Mesenchymal stem cell (in vitro differentiated cells and primary cell): ENCODE data around the gene PALLD.

Source experiments
- DNase-seq: peaks from one replicate; pipeline ENCODE4 v3.0.0-alpha.2; 2013
- H2AFZ ChIP-seq: one replicate; pipeline ENCODE4 v1.6.1; 2013; ENCODE audit warnings: low read depth, mild to moderate bottlenecking, control low read depth, inconsistent platforms, low read length, moderate library complexity
- H2AK5ac ChIP-seq: 2 replicates; pipeline ENCODE4 v1.6.1; 2013; ENCODE audit warnings: low read length, moderate library complexity, mild to moderate bottlenecking, inconsistent platforms; ENCODE audit not compliant: severe bottlenecking
- H2BK120ac ChIP-seq: one replicate; pipeline ENCODE4 v1.6.1; 2013; ENCODE audit warnings: low read depth, mild to moderate bottlenecking, inconsistent platforms, low read length, moderate library complexity
- H2BK12ac ChIP-seq, 2 experiments: one replicate each; pipeline ENCODE4 v1.6.1; 2013; ENCODE audit warnings: inconsistent platforms in 2 of 2, low read length in 2 of 2, mild to moderate bottlenecking in 2 of 2, moderate library complexity in 2 of 2, control low read depth in 1 of 2
- H2BK15ac ChIP-seq: one replicate; pipeline ENCODE4 v1.6.1; 2013; ENCODE audit warnings: mild to moderate bottlenecking, low read depth, inconsistent platforms; ENCODE audit not compliant: poor library complexity, severe bottlenecking
- H2BK5ac ChIP-seq: 2 replicates; pipeline ENCODE4 v1.6.1; 2013; ENCODE audit warnings: low read depth, mild to moderate bottlenecking, low read length, control low read depth, inconsistent platforms; ENCODE audit not compliant: poor library complexity, severe bottlenecking
- H3K14ac ChIP-seq, 2 experiments: one replicate each; pipeline ENCODE4 v1.6.1; 2013; ENCODE audit warnings: inconsistent platforms in 2 of 2, low read length in 2 of 2, control low read depth in 1 of 2, mild to moderate bottlenecking in 1 of 2, moderate library complexity in 1 of 2
- H3K18ac ChIP-seq, 2 experiments: one replicate each; pipeline ENCODE4 v1.6.1; 2013; ENCODE audit warnings: inconsistent platforms in 2 of 2, low read length in 2 of 2, control low read depth in 1 of 2, low read depth in 1 of 2, mild to moderate bottlenecking in 1 of 2
- H3K23ac ChIP-seq, 2 experiments: one replicate each; pipeline ENCODE4 v1.6.1; 2013; ENCODE audit warnings: inconsistent platforms in 2 of 2, low read length in 2 of 2, mild to moderate bottlenecking in 2 of 2, moderate library complexity in 2 of 2, control low read depth in 1 of 2
- H3K27ac ChIP-seq: 2 replicates; pipeline ENCODE4 v1.5.1; 2013; ENCODE audit warnings: mild to moderate bottlenecking, moderate library complexity, low read length, control low read depth, inconsistent platforms; ENCODE audit not compliant: poor library complexity, severe bottlenecking
- H3K27me3 ChIP-seq, 2 experiments: 2 replicates each; pipeline versions ENCODE4 v1.6.1 to v1.7.0; 2013; ENCODE audit warnings: low read length in 2 of 2, mild to moderate bottlenecking in 2 of 2, moderate library complexity in 2 of 2, control low read depth in 1 of 2, inconsistent platforms in 1 of 2; ENCODE audit not compliant: control insufficient read depth in 1 of 2, insufficient read depth in 1 of 2
- H3K36me3 ChIP-seq, 2 experiments: 2 replicates each; pipeline versions ENCODE4 v1.6.1 to v1.7.0; 2013; ENCODE audit warnings: low read length in 2 of 2, control low read depth in 1 of 2, inconsistent platforms in 1 of 2, low read depth in 1 of 2, mild to moderate bottlenecking in 1 of 2; ENCODE audit not compliant: insufficient read depth in 2 of 2, control insufficient read depth in 1 of 2
- H3K4ac ChIP-seq, 2 experiments: one replicate each; pipeline ENCODE4 v1.6.1; 2013; ENCODE audit warnings: inconsistent platforms in 2 of 2, low read length in 2 of 2, mild to moderate bottlenecking in 2 of 2, moderate library complexity in 2 of 2, control low read depth in 1 of 2, low read depth in 1 of 2
- H3K4me1 ChIP-seq: 2 replicates; pipeline ENCODE4 v1.6.1; 2013; ENCODE audit warnings: low read depth, low read length, control low read depth; ENCODE audit not compliant: control insufficient read depth, insufficient read depth
- H3K4me2 ChIP-seq: 2 replicates; pipeline ENCODE4 v1.6.1; 2013; ENCODE audit warnings: low read length, mild to moderate bottlenecking, inconsistent platforms; ENCODE audit not compliant: poor library complexity, severe bottlenecking
- H3K4me3 ChIP-seq, 2 experiments: 2 replicates each; pipeline versions ENCODE4 v1.5.1 to v1.7.0; 2013; ENCODE audit warnings: low read length in 2 of 2, mild to moderate bottlenecking in 2 of 2, control low read depth in 1 of 2, low read depth in 1 of 2; ENCODE audit not compliant: insufficient read depth in 1 of 2
- H3K79me1 ChIP-seq: replicated peaks from 2 replicates; pipeline ENCODE4 v1.6.1; 2013; ENCODE audit warnings: mild to moderate bottlenecking, control low read depth, low read length, inconsistent platforms; ENCODE audit not compliant: poor library complexity, severe bottlenecking
- H3K9ac ChIP-seq: 2 replicates; pipeline ENCODE4 v1.7.0; 2013; ENCODE audit warnings: mild to moderate bottlenecking, low read length, moderate library complexity
- H3K9me3 ChIP-seq: 2 replicates; pipeline ENCODE4 v1.7.0; 2013; ENCODE audit warnings: mild to moderate bottlenecking, low read length; ENCODE audit not compliant: control insufficient read depth
- H4K8ac ChIP-seq: one replicate; pipeline ENCODE4 v1.6.1; 2013; ENCODE audit warnings: inconsistent platforms, mild to moderate bottlenecking, low read length, moderate library complexity
- H4K91ac ChIP-seq: one replicate; pipeline ENCODE4 v1.6.1; 2013; ENCODE audit warnings: mild to moderate bottlenecking, low read length, inconsistent platforms
- WGBS: methylation state at CpG from one replicate; pipeline ENCODE4 v1.1.7; 2013; ENCODE audit warnings: mixed read lengths; 5-methylcytosine and 5-hydroxymethylcytosine counted together

PALLD gene

GRCh38 chr4:168601899-168602298 lies 105.0 kb downstream of the PALLD start:
- Histone ChIP-seq H3K18ac (no peak overlapping the region), H3K9me3 (no peaks in the 10 kb centered on the region), H3K36me3 (no peaks in the 10 kb centered on the region), H3K23ac (no peak overlapping the region), H4K8ac (no peak overlapping the region), H4K91ac (no peak overlapping the region), H2AFZ (no peak overlapping the region), H3K27me3 (no peaks in the 10 kb centered on the region), H3K9ac (no peak overlapping the region), H2BK5ac (no peak overlapping the region), H2BK120ac (no peak overlapping the region), H3K4me3 (no peak overlapping the region), H2AK5ac (no peak overlapping the region), H3K79me1 (no peaks in the 10 kb centered on the region), H3K4me1 (peaks cover 4% of the 10 kb centered on the region), H3K27ac (no peak overlapping the region), H3K4me2 (no peak overlapping the region), H3K4ac (no peak overlapping the region), H2BK12ac (no peak overlapping the region), H3K14ac (no peak overlapping the region), H2BK15ac (no peak overlapping the region)
- no peak for DNase-seq
- WGBS: 96% methylated on average over 4 of the region's 4 CpGs

GRCh38 chr4:168604496-168605373 lies 107.9 kb downstream of the PALLD start:
- no peaks in the 10 kb centered on the region for H3K79me1 ChIP-seq
- no peak overlapping the region for H2BK5ac ChIP-seq
- H2AK5ac ChIP-seq: peak overlapping the region; percentile 50
- no peak overlapping the region for H2BK120ac ChIP-seq
- H3K4me3 ChIP-seq: no peak overlapping the region
- H2BK12ac ChIP-seq: no peak overlapping the region
- peaks cover 4% of the 10 kb centered on the region for H3K4me1 ChIP-seq
- no peak overlapping the region for H2AFZ ChIP-seq
- no peak overlapping the region for H3K4ac ChIP-seq
- H3K18ac ChIP-seq: no peak overlapping the region
- H3K4me2 ChIP-seq: no peak overlapping the region
- no peaks in the 10 kb centered on the region for H3K27me3 ChIP-seq
- WGBS: 50% methylated on average over 2 of the region's 7 CpGs
- H3K9ac ChIP-seq: no peak overlapping the region
- no peaks in the 10 kb centered on the region for H3K36me3 ChIP-seq
- H3K23ac ChIP-seq: no peak overlapping the region
- DNase-seq: peak; percentile 84
- H2BK15ac ChIP-seq: no peak overlapping the region
- H3K9me3 ChIP-seq: no peaks in the 10 kb centered on the region
- no peak overlapping the region for H3K14ac ChIP-seq
- H4K91ac ChIP-seq: no peak overlapping the region
- H3K27ac ChIP-seq: peak overlapping the region; percentile 76
- no peak overlapping the region for H4K8ac ChIP-seq

- H3K18ac ChIP-seq: no peak overlapping the region
- H2BK12ac ChIP-seq: no peak overlapping the region
- H3K9me3 ChIP-seq: no peaks in the 10 kb centered on the region
- H4K91ac ChIP-seq: no peak overlapping the region
- no peak overlapping the region for H2BK15ac ChIP-seq
- 33% methylated on average over 2 of the region's 3 CpGs for WGBS
- peak overlapping the region; percentile 18 for H3K27ac ChIP-seq
- no peak overlapping the region for H4K8ac ChIP-seq
- peaks cover 4% of the 10 kb centered on the region for H3K4me1 ChIP-seq
- no peak overlapping the region for H2AK5ac ChIP-seq
- H2BK5ac ChIP-seq: no peak overlapping the region
- H3K14ac ChIP-seq: no peak overlapping the region
- DNase-seq: peak; percentile 82
- H3K79me1 ChIP-seq: no peaks in the 10 kb centered on the region
- no peaks in the 10 kb centered on the region for H3K36me3 ChIP-seq
- no peak overlapping the region for H3K4me3 ChIP-seq
- no peak overlapping the region for H2BK120ac ChIP-seq
- H3K27me3 ChIP-seq: no peaks in the 10 kb centered on the region
- no peak overlapping the region for H3K4ac ChIP-seq
- H3K4me2 ChIP-seq: no peak overlapping the region
- no peak overlapping the region for H3K23ac ChIP-seq
- no peak overlapping the region for H3K9ac ChIP-seq
- no peak overlapping the region for H2AFZ ChIP-seq
Observed at GRCh38 chr4:168605411-168605810, 108.6 kb downstream of the PALLD start.

- WGBS: 96% methylated on average over 2 of the region's 5 CpGs
Observed at GRCh38 chr4:168607215-168607614, 110.4 kb downstream of the PALLD start.

More at GRCh38 chr4:168607215-168607614, 110.4 kb downstream of the PALLD start:
- no peak overlapping the region for H2BK120ac ChIP-seq
- H3K27ac ChIP-seq: no peak overlapping the region
- H3K36me3 ChIP-seq: no peaks in the 10 kb centered on the region
- peaks cover 4% of the 10 kb centered on the region for H3K4me1 ChIP-seq
- H3K4me2 ChIP-seq: no peak overlapping the region
- H2BK15ac ChIP-seq: no peak overlapping the region
- H2AFZ ChIP-seq: no peak overlapping the region
- H4K8ac ChIP-seq: no peak overlapping the region
- H3K9me3 ChIP-seq: no peaks in the 10 kb centered on the region
- DNase-seq: no peak
- no peak overlapping the region for H3K18ac ChIP-seq
- H2AK5ac ChIP-seq: no peak overlapping the region
- no peak overlapping the region for H2BK5ac ChIP-seq
- H3K27me3 ChIP-seq: no peaks in the 10 kb centered on the region
- H3K14ac ChIP-seq: no peak overlapping the region
- H4K91ac ChIP-seq: no peak overlapping the region
- H3K9ac ChIP-seq: no peak overlapping the region
- no peak overlapping the region for H3K4ac ChIP-seq
- H3K79me1 ChIP-seq: no peaks in the 10 kb centered on the region
- H2BK12ac ChIP-seq: no peak overlapping the region
- H3K4me3 ChIP-seq: no peak overlapping the region
- no peak overlapping the region for H3K23ac ChIP-seq
